ENCODE results near the gene ULK4. TPM values are rescaled to one million over a fixed set of nuclear protein-coding genes. Genes with fewer than 3 reads are reported as not detected.

The ULK4 gene
- polyA plus RNA-seq, 1 of the 3 experiments (the other 2 are of a cell fraction), result 6.2 TPM

DNA sequence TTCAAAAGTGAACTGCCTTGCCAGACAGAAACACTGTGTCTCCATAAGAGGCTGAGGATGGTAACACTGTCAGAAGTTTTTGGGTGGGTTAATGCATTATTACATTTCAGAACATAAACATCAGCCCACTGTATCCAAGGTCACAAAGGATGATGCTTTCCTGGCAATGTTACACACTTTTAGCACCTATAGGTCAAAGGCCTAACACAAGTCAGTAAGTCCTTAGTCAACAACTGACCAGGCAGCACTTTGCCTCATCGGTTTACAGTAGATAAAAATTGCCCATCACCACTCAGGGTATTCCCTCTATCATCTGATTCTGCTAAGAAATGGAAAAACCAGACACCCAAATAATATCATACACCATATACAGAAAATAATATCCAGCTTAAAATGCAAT is 664.2 kb downstream of the ULK4 start (continued):
- TF ChIP-seq, protein P1, sequence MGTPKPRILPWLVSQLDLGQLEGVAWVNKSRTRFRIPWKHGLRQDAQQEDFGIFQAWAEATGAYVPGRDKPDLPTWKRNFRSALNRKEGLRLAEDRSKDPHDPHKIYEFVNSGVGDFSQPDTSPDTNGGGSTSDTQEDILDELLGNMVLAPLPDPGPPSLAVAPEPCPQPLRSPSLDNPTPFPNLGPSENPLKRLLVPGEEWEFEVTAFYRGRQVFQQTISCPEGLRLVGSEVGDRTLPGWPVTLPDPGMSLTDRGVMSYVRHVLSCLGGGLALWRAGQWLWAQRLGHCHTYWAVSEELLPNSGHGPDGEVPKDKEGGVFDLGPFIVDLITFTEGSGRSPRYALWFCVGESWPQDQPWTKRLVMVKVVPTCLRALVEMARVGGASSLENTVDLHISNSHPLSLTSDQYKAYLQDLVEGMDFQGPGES (IDR thresholded peaks at IDR 0.05; ENCODE audit: low read depth, low read length), result no peak
- TF ChIP-seq FOSL2 (IDR thresholded peaks at IDR 0.05; ENCODE audit: borderline replicate concordance, low read depth) (no peak), MXI1 (IDR thresholded peaks at IDR 0.05; ENCODE audit: low read depth, low read length) (no peak), ELF1 (IDR thresholded peaks at IDR 0.05) (no peak), RXRA (IDR thresholded peaks at IDR 0.05; ENCODE audit: borderline replicate concordance, low read depth) (no peak)
- TF ChIP-seq, protein P2, sequence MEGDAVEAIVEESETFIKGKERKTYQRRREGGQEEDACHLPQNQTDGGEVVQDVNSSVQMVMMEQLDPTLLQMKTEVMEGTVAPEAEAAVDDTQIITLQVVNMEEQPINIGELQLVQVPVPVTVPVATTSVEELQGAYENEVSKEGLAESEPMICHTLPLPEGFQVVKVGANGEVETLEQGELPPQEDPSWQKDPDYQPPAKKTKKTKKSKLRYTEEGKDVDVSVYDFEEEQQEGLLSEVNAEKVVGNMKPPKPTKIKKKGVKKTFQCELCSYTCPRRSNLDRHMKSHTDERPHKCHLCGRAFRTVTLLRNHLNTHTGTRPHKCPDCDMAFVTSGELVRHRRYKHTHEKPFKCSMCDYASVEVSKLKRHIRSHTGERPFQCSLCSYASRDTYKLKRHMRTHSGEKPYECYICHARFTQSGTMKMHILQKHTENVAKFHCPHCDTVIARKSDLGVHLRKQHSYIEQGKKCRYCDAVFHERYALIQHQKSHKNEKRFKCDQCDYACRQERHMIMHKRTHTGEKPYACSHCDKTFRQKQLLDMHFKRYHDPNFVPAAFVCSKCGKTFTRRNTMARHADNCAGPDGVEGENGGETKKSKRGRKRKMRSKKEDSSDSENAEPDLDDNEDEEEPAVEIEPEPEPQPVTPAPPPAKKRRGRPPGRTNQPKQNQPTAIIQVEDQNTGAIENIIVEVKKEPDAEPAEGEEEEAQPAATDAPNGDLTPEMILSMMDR (IDR thresholded peaks at IDR 0.05), result no peak

DNA sequence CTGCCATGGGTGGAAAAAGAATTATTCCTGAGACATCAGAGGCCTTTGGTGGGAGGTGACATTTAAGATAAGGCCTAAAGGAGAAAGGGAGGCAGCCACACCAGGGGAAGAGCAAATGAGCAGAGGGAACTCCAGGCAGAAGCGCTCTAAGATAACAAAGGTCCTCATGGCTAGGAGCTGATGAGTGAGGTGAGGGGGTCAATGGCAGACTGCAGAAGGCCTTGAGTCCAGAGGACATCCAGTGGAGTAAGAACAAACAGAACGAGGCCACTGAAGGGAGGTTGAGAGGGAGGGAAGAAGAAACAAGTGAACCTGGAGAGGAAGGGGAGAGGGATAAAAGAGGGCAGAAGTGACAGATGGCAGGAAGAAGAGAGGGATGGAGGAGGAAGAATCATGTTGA is 665.3 kb downstream of the ULK4 start:
- H3K9me3 ChIP-seq, result no peaks in the 10 kb centered on the region
- ChIA-PET CTCF (no interaction called here), POLR2A (no interaction called here)
- H3K9ac ChIP-seq, result no peak overlapping the region
- no peak for DNase-seq
- H3K36me3 ChIP-seq (replicated peaks in 1 of 2; ENCODE audit: control insufficient read depth in 1 of 2, insufficient read depth in 2 of 2, low read length in 1 of 2), result no peaks in the 10 kb centered on the region
- no peak overlapping the region for H3K4me3 ChIP-seq (ENCODE audit: low read depth in 2 of 2, low read length in 1 of 2)
- WGBS (ENCODE audit: low lambda C conversion rate), result 89% methylated on average over 2 of the region's 2 CpGs
- H4K20me1 ChIP-seq (ENCODE audit: insufficient read depth), result no peaks in the 10 kb centered on the region
- no peaks in the 10 kb centered on the region; a peak in 2 of 4 replicates for H3K4me1 ChIP-seq (ENCODE audit: control insufficient read depth in 1 of 2, insufficient read depth in 2 of 2, low read depth in 1 of 2, low read length in 1 of 2)
- H2AFZ ChIP-seq (ENCODE audit: low read depth), result no peak overlapping the region
- no peak overlapping the region for H3K27ac ChIP-seq (ENCODE audit: low read depth in 2 of 2, low read length in 1 of 2)
- H3K4me2 ChIP-seq, result no peak overlapping the region
- H3K79me2 ChIP-seq (ENCODE audit: insufficient read depth), result no peaks in the 10 kb centered on the region
- H3K9me2 ChIP-seq, result no peaks in the 10 kb centered on the region
- no peaks in the 10 kb centered on the region for H3K27me3 ChIP-seq (ENCODE audit: insufficient read depth)
- no peaks in the 10 kb centered on the region for H3F3A ChIP-seq (replicated peaks; ENCODE audit: insufficient read depth)
- no peak for TF ChIP-seq JUND (IDR thresholded peaks at IDR 0.05)
- TF ChIP-seq SIN3A (IDR thresholded peaks at IDR 0.05; ENCODE audit: borderline replicate concordance, low read depth, low read length), result no peak
- TF ChIP-seq, protein P3, sequence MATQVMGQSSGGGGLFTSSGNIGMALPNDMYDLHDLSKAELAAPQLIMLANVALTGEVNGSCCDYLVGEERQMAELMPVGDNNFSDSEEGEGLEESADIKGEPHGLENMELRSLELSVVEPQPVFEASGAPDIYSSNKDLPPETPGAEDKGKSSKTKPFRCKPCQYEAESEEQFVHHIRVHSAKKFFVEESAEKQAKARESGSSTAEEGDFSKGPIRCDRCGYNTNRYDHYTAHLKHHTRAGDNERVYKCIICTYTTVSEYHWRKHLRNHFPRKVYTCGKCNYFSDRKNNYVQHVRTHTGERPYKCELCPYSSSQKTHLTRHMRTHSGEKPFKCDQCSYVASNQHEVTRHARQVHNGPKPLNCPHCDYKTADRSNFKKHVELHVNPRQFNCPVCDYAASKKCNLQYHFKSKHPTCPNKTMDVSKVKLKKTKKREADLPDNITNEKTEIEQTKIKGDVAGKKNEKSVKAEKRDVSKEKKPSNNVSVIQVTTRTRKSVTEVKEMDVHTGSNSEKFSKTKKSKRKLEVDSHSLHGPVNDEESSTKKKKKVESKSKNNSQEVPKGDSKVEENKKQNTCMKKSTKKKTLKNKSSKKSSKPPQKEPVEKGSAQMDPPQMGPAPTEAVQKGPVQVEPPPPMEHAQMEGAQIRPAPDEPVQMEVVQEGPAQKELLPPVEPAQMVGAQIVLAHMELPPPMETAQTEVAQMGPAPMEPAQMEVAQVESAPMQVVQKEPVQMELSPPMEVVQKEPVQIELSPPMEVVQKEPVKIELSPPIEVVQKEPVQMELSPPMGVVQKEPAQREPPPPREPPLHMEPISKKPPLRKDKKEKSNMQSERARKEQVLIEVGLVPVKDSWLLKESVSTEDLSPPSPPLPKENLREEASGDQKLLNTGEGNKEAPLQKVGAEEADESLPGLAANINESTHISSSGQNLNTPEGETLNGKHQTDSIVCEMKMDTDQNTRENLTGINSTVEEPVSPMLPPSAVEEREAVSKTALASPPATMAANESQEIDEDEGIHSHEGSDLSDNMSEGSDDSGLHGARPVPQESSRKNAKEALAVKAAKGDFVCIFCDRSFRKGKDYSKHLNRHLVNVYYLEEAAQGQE (IDR thresholded peaks at IDR 0.05; ENCODE audit: low read depth, low read length), result no peak
- TF ChIP-seq TCF12 (IDR thresholded peaks at IDR 0.05), result no peak
- TF ChIP-seq SMC3 (IDR thresholded peaks at IDR 0.05; ENCODE audit: low read depth, low read length), result no peak
- TF ChIP-seq, protein P2 (IDR thresholded peaks at IDR 0.05), result no peak
- no peak for TF ChIP-seq YY1 (IDR thresholded peaks at IDR 0.05; ENCODE audit: low read depth)
- no peak for TF ChIP-seq EZH2phosphoT487 (IDR thresholded peaks at IDR 0.05; ENCODE audit: borderline replicate concordance, low read depth)
- TF ChIP-seq, protein P4, sequence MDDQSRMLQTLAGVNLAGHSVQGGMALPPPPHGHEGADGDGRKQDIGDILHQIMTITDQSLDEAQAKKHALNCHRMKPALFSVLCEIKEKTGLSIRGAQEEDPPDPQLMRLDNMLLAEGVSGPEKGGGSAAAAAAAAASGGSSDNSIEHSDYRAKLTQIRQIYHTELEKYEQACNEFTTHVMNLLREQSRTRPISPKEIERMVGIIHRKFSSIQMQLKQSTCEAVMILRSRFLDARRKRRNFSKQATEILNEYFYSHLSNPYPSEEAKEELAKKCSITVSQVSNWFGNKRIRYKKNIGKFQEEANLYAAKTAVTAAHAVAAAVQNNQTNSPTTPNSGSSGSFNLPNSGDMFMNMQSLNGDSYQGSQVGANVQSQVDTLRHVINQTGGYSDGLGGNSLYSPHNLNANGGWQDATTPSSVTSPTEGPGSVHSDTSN (IDR thresholded peaks at IDR 0.05), result no peak
- TF ChIP-seq MEF2A (IDR thresholded peaks at IDR 0.05; ENCODE audit: borderline replicate concordance, low read depth), result no peak
- TF ChIP-seq ELF1 (IDR thresholded peaks at IDR 0.05), result no peak
- no peak for TF ChIP-seq TEAD4 (IDR thresholded peaks at IDR 0.05; ENCODE audit: borderline replicate concordance, insufficient read depth)
- TF ChIP-seq RFX5 (IDR thresholded peaks at IDR 0.05; ENCODE audit: low read length), result no peak
- TF ChIP-seq, protein P5, sequence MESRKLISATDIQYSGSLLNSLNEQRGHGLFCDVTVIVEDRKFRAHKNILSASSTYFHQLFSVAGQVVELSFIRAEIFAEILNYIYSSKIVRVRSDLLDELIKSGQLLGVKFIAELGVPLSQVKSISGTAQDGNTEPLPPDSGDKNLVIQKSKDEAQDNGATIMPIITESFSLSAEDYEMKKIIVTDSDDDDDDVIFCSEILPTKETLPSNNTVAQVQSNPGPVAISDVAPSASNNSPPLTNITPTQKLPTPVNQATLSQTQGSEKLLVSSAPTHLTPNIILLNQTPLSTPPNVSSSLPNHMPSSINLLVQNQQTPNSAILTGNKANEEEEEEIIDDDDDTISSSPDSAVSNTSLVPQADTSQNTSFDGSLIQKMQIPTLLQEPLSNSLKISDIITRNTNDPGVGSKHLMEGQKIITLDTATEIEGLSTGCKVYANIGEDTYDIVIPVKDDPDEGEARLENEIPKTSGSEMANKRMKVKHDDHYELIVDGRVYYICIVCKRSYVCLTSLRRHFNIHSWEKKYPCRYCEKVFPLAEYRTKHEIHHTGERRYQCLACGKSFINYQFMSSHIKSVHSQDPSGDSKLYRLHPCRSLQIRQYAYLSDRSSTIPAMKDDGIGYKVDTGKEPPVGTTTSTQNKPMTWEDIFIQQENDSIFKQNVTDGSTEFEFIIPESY (IDR thresholded peaks at IDR 0.05; ENCODE audit: borderline replicate concordance, low read depth), result no peak
- TF ChIP-seq RCOR1 (IDR thresholded peaks at IDR 0.05; ENCODE audit: low read length), result no peak
- no peak for TF ChIP-seq MXI1 (IDR thresholded peaks at IDR 0.05; ENCODE audit: low read depth, low read length)
